Upper lobe of left lung (tissue), 4 donors: ENCODE data around the gene PCDHGA6.

Experiments used
- CTCF ChIP-seq, 6 experiments: fragments of 450-650 bp in 4 of 6; fragments of 200-600 bp in 2 of 6; sonication (generic) in 2 of 6; IDR thresholded peaks; one replicate each; pipeline ENCODE4 v1.5.1; 2016 to 2019; ENCODE audit warnings: antibody characterized with exemption in 6 of 6
- POLR2AphosphoS5 ChIP-seq, 2 donors: sonication (generic); formaldehyde crosslinking; IDR thresholded peaks; one replicate each; pipeline ENCODE4 v1.5.1; 2017; ENCODE audit warnings: antibody characterized with exemption in 2 of 2

DNA sequence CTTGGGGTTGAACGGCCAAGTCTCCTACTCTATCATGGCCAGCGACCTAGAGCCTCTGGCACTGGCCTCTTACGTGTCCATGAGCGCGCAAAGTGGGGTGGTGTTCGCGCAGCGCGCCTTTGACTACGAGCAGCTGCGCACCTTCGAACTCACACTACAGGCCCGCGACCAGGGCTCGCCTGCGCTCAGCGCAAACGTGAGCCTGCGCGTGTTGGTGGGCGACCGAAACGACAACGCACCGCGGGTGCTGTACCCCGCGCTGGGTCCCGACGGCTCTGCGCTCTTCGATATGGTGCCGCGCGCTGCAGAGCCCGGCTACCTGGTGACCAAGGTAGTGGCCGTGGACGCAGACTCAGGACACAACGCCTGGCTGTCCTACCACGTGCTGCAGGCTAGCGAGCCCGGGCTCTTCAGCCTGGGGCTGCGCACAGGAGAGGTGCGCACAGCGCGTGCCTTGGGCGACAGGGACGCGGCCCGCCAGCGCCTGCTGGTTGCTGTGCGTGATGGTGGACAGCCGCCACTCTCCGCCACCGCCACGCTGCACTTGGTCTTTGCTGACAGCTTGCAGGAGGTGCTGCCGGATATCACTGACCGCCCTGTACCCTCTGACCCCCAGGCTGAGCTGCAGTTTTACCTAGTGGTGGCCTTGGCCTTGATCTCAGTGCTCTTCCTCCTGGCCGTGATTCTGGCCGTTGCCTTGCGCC, 26.0 kb downstream of the PCDHGA6 start:
- TF ChIP-seq POLR2AphosphoS5 (IDR thresholded peaks at IDR 0.05) (no peak), CTCF (IDR thresholded peaks at IDR 0.05) (no peak)
